GM12864 (cell line): ENCODE measurements around the gene HOXC11.

Experiments
- DNase-seq: peaks from one replicate; pipeline ENCODE4 v3.0.0-alpha.2; 2011; ENCODE audit warnings: low read depth
- H3K4me3 ChIP-seq: 2 replicates; pipeline ENCODE4 v1.5.1; 2011; ENCODE audit warnings: mild to moderate bottlenecking, low read depth, low read length, control low read depth
- CTCF ChIP-seq: IDR thresholded peaks from 2 replicates; pipeline ENCODE4 v1.5.1; 2011; ENCODE audit warnings: low read depth, mild to moderate bottlenecking, moderate library complexity, low read length, control low read depth, inconsistent platforms; ENCODE audit errors: missing control alignments

HOXC11 gene

DNA sequence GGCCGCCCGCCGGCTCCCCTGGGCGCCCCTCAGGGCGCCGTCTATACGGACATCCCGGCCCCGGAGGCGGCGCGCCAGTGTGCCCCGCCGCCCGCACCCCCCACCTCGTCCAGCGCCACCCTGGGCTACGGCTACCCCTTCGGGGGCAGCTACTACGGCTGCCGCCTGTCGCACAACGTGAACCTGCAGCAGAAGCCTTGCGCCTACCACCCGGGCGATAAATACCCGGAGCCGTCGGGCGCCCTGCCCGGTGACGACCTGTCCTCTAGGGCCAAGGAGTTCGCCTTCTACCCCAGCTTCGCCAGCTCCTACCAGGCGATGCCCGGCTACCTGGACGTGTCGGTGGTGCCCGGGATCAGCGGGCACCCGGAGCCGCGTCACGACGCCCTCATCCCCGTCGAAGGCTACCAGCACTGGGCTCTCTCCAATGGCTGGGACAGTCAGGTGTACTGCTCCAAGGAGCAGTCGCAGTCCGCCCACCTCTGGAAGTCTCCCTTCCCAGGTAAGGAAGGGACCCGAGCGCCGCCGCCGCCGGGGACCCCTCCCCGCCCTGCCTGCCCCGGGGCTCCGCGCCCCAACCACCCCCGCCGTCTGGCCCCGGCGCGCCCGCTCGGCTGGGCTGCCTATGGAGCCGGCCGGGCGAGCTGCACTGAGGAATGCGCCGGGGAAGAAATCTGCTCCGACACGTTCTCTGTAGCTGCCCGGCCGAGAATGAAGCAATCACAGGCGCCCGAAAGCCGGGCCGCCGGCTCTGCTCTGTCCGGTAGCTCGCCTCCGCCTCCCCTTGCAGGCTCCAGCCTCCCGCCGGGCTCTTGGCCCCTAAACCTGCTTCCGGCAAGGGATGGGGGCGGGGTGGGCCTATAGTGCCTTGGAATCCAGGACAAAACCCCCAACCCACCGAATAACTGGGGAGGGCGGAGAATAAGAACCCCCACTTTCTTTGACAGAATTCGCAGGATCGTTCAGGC lies 33.5 kb upstream of the HOXC11 start:
- no peak overlapping the region for H3K4me3 ChIP-seq
- no peak for DNase-seq
- no peak for TF ChIP-seq CTCF

- TF ChIP-seq CTCF: no peak
- DNase-seq: no peak
- H3K4me3 ChIP-seq: no peak overlapping the region
Observed at GRCh38 chr12:53940443-53941014, 32.4 kb upstream of the HOXC11 start.

GRCh38 chr12:53941187-53941586 lies 31.7 kb upstream of the HOXC11 start:
- H3K4me3 ChIP-seq: no peak overlapping the region
- no peak for DNase-seq
- no peak for TF ChIP-seq CTCF

- no peak for TF ChIP-seq CTCF
- no peak for DNase-seq
- no peak overlapping the region for H3K4me3 ChIP-seq
Observed at GRCh38 chr12:53941750-53942149, 31.2 kb upstream of the HOXC11 start.

DNA sequence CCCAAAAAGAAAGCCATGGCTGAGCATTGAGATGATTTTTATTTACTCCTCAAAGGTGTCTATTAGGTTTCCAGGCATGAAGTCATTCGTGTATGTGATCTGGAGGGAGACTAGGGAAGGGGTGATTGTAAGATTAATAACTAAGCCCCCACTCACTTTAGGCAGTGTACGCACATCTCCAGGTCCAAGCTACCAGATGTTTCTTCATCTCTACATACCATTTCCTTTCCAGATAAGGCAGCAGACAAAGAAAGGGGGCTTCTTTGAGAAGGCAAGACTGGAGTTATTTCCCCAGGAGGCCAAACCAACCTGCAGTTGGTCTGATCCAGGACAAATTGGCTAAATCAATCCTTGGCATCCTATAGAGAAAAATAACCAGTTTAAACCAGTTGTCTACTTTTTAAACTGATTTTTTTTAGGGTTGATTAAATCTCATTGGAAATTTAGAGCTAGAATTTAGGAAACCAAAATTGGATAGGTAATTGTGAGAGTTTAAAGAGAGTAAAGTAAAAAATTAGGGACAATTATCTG lies 30.4 kb upstream of the HOXC11 start:
- DNase-seq: no peak
- no peak for TF ChIP-seq CTCF
- no peak overlapping the region for H3K4me3 ChIP-seq

GRCh38 chr12:53944209-53944608 lies 28.7 kb upstream of the HOXC11 start:
- TF ChIP-seq CTCF: no peak
- no peak overlapping the region for H3K4me3 ChIP-seq
- no peak for DNase-seq
